D721Med (cell line): Measurements from ENCODE around the gene PCDH9.
A peak's percentile ranks its signal among the peaks of the same experiment; 100 is the strongest.

Experiments
- DNase-seq: peaks from one replicate; pipeline ENCODE4 v3.0.0; 2011; ENCODE audit warnings: low spot score; ENCODE audit not compliant: insufficient read length
- FAIRE-seq: peaks from 2 replicates; lab custom pipeline; 2011; peaks lifted over from hg19 to GRCh38; lab: Jason Lieb, UNC
- CTCF ChIP-seq: IDR thresholded peaks from 2 replicates; pipeline ENCODE4 v1.5.1; 2012; ENCODE audit warnings: mild to moderate bottlenecking, control low read depth; ENCODE audit not compliant: insufficient read depth; ENCODE audit errors: missing control alignments

The PCDH9 gene

GRCh38 chr13:66921437-66921836 lies 308.7 kb downstream of the PCDH9 start:
- DNase-seq (no peak), FAIRE-seq (no peak)
- TF ChIP-seq CTCF: no peak

DNA sequence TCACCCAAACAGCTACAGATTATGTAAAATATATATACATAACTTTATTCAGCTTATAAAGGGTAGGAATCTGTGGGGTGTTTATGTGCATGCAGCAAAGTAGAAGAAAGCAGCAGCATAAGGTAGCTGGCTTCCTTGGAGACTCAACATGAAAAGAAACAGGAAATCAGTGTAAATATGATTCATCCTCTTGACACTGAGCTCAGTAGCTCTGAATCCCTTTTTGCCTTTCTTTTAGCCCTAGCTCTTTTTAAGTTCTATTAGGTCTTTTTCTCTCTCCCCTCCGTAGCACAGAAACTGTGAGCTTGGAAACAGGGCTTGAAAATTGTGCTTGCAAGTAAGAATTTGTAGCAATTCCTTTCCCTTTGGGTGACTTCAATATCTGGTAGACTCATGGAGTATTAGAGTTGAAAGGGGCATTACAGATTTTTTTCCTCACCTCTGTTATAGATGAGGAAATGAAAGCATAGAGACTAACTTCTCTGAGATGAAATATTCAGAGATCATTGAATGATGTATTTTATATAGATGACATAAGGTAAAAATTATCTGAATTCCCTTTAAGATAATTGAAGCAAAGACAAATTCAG lies 314.4 kb downstream of the PCDH9 start:
- TF ChIP-seq CTCF: no peak
- no peak for FAIRE-seq
- no peak for DNase-seq

- TF ChIP-seq CTCF: no peak
- FAIRE-seq (no peak), DNase-seq (no peak)
These were observed 316.0 kb downstream of the PCDH9 start for GRCh38 chr13:66914155-66914554.

DNA sequence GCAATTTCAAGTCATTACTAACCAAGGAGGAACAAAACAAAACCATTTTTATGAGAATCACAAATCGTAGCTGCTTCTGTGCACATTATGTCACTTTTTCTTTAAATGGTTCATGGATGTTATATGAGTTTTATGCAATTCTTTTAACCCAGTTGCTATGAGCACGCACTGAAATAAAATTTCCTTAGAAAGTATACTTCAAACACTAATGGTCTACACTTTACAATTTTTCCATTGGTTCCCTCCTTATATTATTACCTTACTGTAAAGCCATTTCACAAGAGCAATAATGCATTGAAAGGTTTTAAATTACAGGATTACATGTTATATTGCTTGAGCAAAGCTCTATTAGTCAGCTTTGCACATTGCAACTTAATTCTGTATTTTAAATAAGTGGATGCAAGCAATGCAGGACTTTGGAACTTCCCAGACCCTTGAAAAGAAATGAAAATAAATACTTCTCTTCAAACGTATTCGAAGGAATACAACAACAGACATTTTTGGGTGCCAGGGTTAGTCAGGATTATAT lies 318.7 kb downstream of the PCDH9 start:
- DNase-seq (no peak), FAIRE-seq (peak; percentile 32)
- TF ChIP-seq CTCF: no peak

- no peak for TF ChIP-seq CTCF
- no peak for FAIRE-seq
These were observed 330.2 kb downstream of the PCDH9 start for GRCh38 chr13:66899955-66900354.

DNA sequence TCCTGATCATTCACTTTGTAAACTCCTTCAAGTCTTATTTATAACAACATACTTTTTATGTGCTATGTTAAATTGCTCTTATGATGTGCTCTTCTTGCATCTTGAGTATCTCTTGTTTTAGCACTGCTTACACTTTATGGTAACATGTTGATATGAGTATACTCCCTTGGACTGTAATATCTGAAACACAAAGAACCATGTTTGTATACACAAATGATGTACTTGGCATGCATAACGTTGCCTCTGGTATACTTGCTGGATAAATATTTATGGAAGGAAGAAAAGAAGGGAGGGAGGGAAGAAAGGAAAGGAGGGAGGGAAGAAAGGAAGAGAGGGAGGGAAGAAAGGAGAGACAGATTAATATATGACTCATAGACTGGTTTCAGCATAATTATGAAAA lies 333.2 kb downstream of the PCDH9 start:
- DNase-seq (no peak), FAIRE-seq (no peak)
- TF ChIP-seq CTCF: no peak

More at GRCh38 chr13:66899955-66900354, 330.2 kb downstream of the PCDH9 start:
- DNase-seq: no peak

GRCh38 chr13:66895780-66896179 lies 334.4 kb downstream of the PCDH9 start:
- DNase-seq: no peak
- FAIRE-seq: no peak
- TF ChIP-seq CTCF: no peak
